Measurements from ENCODE around the gene MAPRE3. TPM values are rescaled to one million over a fixed set of nuclear protein-coding genes. Genes with fewer than 3 reads are reported as not detected.

MAPRE3 gene
- total RNA-seq, 2 donors from 2014 or later, result 3.2 to 4.4 TPM

DNA sequence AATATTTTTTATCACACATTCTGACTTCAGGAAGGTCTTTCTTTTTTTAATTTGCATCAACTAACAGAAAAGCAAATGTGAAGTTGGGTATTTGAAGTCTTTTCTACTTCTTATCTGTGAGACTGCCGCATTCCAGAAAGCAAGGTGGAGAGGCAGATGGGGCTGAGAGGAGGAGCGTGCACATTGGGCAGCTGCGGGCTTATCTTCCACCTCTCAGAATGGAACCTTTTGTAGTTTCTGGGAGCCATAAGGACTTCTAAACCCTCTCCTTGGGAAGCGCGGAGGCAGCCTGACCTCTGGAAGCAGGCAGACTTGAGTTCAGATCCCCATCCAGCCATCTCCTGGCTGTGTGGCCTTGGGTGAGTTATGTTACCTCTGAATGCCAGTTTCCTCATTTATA lies 3.9 kb downstream of the MAPRE3 start:
- H3K4me1 Mint-ChIP-seq, result peaks cover 7% of the 10 kb centered on the region
- TF ChIP-seq, protein P1, sequence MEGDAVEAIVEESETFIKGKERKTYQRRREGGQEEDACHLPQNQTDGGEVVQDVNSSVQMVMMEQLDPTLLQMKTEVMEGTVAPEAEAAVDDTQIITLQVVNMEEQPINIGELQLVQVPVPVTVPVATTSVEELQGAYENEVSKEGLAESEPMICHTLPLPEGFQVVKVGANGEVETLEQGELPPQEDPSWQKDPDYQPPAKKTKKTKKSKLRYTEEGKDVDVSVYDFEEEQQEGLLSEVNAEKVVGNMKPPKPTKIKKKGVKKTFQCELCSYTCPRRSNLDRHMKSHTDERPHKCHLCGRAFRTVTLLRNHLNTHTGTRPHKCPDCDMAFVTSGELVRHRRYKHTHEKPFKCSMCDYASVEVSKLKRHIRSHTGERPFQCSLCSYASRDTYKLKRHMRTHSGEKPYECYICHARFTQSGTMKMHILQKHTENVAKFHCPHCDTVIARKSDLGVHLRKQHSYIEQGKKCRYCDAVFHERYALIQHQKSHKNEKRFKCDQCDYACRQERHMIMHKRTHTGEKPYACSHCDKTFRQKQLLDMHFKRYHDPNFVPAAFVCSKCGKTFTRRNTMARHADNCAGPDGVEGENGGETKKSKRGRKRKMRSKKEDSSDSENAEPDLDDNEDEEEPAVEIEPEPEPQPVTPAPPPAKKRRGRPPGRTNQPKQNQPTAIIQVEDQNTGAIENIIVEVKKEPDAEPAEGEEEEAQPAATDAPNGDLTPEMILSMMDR (conservative IDR thresholded peaks at IDR 0.05), result no peak
- no peak overlapping the region for H3K4me3 ChIP-seq (ENCODE audit: low read length)
- H3K9me3 ChIP-seq (ENCODE audit: control insufficient read depth, low read length), result no peaks in the 10 kb centered on the region
- H3K9ac ChIP-seq (ENCODE audit: extremely low read depth, low read length, poor library complexity, severe bottlenecking), result no peak overlapping the region
- no peaks in the 10 kb centered on the region for H3K36me3 Mint-ChIP-seq (ENCODE audit: low read depth)
- no peak overlapping the region for H3K27ac ChIP-seq (ENCODE audit: low read depth, low read length)
- 63 to 82% methylated on average over 3 to 5 of the region's 5 CpGs for WGBS, 2 experiments (ENCODE audit: insufficient coverage in 1 of 2, insufficient read length in 1 of 2)
- no peak overlapping the region for H3K27ac Mint-ChIP-seq
- H3K4me3 Mint-ChIP-seq, result no peak overlapping the region
- H3K27me3 Mint-ChIP-seq (ENCODE audit: insufficient read depth), result peaks cover 53% of the 10 kb centered on the region
- H3K36me3 ChIP-seq (ENCODE audit: control insufficient read depth, insufficient read depth, low read length), result no peaks in the 10 kb centered on the region
- DNase-seq, result no peak
- peaks cover 31% of the 10 kb centered on the region for H3K27me3 ChIP-seq (ENCODE audit: control insufficient read depth, insufficient read depth, low read length, poor library complexity, severe bottlenecking)
- H3K9me3 Mint-ChIP-seq, result no peaks in the 10 kb centered on the region
- H3K4me1 ChIP-seq (ENCODE audit: control insufficient read depth, insufficient read depth, low read length), result peaks cover 5% of the 10 kb centered on the region

DNA sequence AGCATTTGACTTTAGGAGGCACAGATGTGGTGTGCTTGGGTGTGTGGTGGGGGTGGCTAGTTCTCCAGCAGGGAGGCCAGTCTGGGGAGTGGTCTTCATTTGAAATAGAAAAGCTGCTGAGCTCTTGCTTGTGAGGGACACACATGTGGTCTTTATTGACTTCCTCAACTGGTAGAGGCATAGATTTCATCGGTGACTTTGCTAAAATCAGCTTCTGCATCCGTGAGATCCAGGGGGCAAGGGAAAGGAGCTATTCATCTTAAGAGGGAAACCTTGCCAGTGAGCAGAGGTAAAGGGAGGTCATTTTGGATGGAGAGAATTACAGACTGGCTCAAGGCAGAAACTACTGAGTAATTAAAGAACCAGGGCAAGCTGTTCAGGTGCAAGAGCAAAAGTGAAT lies 4.7 kb downstream of the MAPRE3 start:
- Histone ChIP-seq H3K36me3 (ENCODE audit: control insufficient read depth, insufficient read depth, low read length) (no peaks in the 10 kb centered on the region), H3K9me3 (ENCODE audit: control insufficient read depth, low read length) (no peaks in the 10 kb centered on the region), H3K9ac (ENCODE audit: extremely low read depth, low read length, poor library complexity, severe bottlenecking) (no peak overlapping the region), H3K4me3 (ENCODE audit: low read length) (no peak overlapping the region), H3K4me1 (ENCODE audit: control insufficient read depth, insufficient read depth, low read length) (peaks cover 5% of the 10 kb centered on the region), H3K27ac (ENCODE audit: low read depth, low read length) (no peak overlapping the region), H3K27me3 (ENCODE audit: control insufficient read depth, insufficient read depth, low read length, poor library complexity, severe bottlenecking) (peaks cover 24% of the 10 kb centered on the region)
- DNase-seq, result no peak
- Mint-ChIP-seq H3K27ac (no peak overlapping the region), H3K4me1 (peaks cover 7% of the 10 kb centered on the region), H3K9me3 (no peaks in the 10 kb centered on the region), H3K36me3 (ENCODE audit: low read depth) (no peaks in the 10 kb centered on the region), H3K4me3 (no peak overlapping the region), H3K27me3 (ENCODE audit: insufficient read depth) (peaks cover 48% of the 10 kb centered on the region)
- 26 to 37% methylated on average over 2 of the region's 2 CpGs for WGBS, 2 experiments (ENCODE audit: insufficient coverage in 1 of 2, insufficient read length in 1 of 2)
- TF ChIP-seq, protein P1 (conservative IDR thresholded peaks at IDR 0.05), result no peak

DNA sequence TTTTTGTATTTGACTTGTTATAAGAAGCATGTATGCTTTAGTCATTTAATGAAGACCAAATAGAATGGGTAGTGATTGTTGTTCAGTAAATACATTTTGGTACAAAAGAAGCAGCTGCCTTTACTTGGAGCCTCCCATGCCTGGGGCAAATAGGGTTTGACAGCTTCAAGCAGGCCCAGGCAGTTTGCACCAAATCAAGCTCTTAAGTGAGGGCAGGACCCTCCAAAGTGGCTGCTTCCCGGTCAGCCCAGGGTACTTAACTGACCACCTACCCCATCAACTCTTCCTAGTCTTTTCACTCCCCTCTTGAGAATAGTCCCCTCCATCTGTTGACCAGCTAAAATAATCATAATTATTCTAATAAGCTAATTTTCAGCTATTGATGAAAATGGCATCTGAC lies 5.2 kb downstream of the MAPRE3 start:
- 88% methylated on average over 1 of the region's 1 CpG; no CpG with 5 or more reads in 1 of the 2 experiments for WGBS, 2 experiments (ENCODE audit: insufficient coverage in 1 of 2, insufficient read length in 1 of 2)
- Histone ChIP-seq H3K27ac (ENCODE audit: low read depth, low read length) (no peak overlapping the region), H3K4me1 (ENCODE audit: control insufficient read depth, insufficient read depth, low read length) (peaks cover 5% of the 10 kb centered on the region)

More for the DNA sequence above, 5.2 kb downstream of the MAPRE3 start:
- TF ChIP-seq, protein P1 (conservative IDR thresholded peaks at IDR 0.05), result no peak
- Mint-ChIP-seq H3K27ac (no peak overlapping the region), H3K36me3 (ENCODE audit: low read depth) (no peaks in the 10 kb centered on the region), H3K9me3 (no peaks in the 10 kb centered on the region), H3K27me3 (ENCODE audit: insufficient read depth) (peaks cover 45% of the 10 kb centered on the region), H3K4me1 (peaks cover 7% of the 10 kb centered on the region), H3K4me3 (no peak overlapping the region)
- DNase-seq, result no peak
- Histone ChIP-seq H3K9ac (ENCODE audit: extremely low read depth, low read length, poor library complexity, severe bottlenecking) (no peak overlapping the region), H3K27me3 (ENCODE audit: control insufficient read depth, insufficient read depth, low read length, poor library complexity, severe bottlenecking) (peaks cover 24% of the 10 kb centered on the region), H3K4me3 (ENCODE audit: low read length) (no peak overlapping the region), H3K9me3 (ENCODE audit: control insufficient read depth, low read length) (no peaks in the 10 kb centered on the region), H3K36me3 (ENCODE audit: control insufficient read depth, insufficient read depth, low read length) (no peaks in the 10 kb centered on the region)
